HUES48 (cell line): ENCODE data around the gene CD151.

Source experiments
- H3K27ac ChIP-seq: one replicate; pipeline ENCODE4 v1.7.0; 2013; ENCODE audit warnings: low read depth, low read length, inconsistent platforms
- H3K27me3 ChIP-seq: 2 replicates; pipeline ENCODE4 v1.6.1; 2013; ENCODE audit warnings: mild to moderate bottlenecking, low read length; ENCODE audit not compliant: control insufficient read depth, insufficient read depth
- H3K36me3 ChIP-seq: 2 replicates; pipeline ENCODE4 v1.6.1; 2013; ENCODE audit warnings: low read length; ENCODE audit not compliant: control insufficient read depth, insufficient read depth
- H3K4me1 ChIP-seq: 2 replicates; pipeline ENCODE4 v1.6.1; 2013; ENCODE audit warnings: mild to moderate bottlenecking, low read length; ENCODE audit not compliant: control insufficient read depth, insufficient read depth
- H3K4me3 ChIP-seq: 2 replicates; pipeline ENCODE4 v1.5.1; 2013; ENCODE audit warnings: mild to moderate bottlenecking, low read depth, low read length
- H3K9ac ChIP-seq: 2 replicates; pipeline ENCODE4 v1.6.1; 2013; ENCODE audit warnings: mild to moderate bottlenecking, low read depth, low read length, moderate library complexity
- H3K9me3 ChIP-seq: 2 replicates; pipeline ENCODE4 v1.6.1; 2013; ENCODE audit warnings: low read length; ENCODE audit not compliant: control insufficient read depth, insufficient read depth

The CD151 gene

DNA sequence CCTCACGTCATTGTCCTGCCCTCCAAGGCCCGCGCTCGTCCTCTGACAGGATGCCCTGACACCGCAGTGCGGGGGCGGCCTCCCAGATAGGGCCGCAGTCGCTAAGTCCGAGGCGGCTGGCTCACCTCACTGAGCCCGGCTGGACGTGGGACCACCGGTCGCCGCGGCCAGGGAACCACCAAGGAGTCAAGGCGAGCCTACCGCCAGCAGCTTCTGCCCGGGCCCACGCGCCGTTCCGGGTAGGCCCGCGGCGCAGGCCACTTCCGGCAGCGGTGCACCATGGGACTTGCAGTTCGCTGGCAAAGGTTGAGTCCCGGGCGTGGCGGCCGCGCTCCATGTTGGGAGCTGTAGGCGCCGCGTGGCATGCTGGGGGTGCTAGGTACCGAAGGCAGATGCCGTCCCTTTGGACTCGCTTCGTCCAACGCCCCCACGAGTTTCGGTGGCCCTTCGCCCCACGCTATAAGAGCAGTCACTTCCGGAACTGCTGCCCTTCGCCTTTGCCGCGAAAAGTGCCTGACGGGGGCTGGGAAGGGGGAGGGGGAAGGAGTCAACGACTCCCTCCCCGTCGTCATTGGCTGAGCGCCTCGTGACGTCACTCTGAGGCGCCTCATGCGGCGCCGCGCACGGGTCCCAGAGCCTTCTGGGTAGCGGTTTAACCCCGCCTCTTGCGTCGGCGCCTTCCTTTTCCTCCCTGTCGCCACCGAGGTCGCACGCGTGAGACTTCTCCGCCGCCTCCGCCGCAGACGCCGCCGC lies 23.3 kb upstream of the CD151 start, which contains the start of gene RPLP2:
Gene RPLP2 (plus strand): TSS at position 681 of the 753 bp plus-strand sequence. CDS start 268 bp downstream, outside the sequence.
- Histone ChIP-seq H3K36me3 (peaks cover 34% of the 10 kb centered on the region), H3K4me1 (peaks cover 20% of the 10 kb centered on the region), H3K4me3 (peak within 1 kb of the TSS; percentile 98)

DNA sequence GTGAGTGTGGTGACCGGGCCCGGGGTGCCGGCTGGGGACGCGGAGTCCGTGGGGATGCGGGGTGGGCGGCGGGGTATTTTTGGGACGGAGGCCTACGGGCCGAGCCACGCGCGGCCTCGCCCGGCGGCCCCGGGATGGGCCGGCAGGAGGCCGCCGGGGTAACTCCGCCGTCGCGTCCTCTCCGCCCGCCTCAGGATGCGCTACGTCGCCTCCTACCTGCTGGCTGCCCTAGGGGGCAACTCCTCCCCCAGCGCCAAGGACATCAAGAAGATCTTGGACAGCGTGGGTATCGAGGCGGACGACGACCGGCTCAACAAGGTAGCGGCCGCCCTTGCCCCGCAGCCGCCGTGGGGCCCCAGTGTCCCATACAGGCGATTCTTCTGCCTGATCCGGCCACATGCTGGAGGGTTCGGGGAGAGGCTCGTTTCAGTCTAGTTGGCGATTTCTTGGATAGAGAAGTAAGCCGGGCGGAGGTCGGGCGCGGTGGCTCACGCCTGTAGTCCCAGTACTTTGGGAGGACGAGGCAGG lies 22.6 kb upstream of the CD151 start:
- Histone ChIP-seq H3K36me3 (peaks cover 34% of the 10 kb centered on the region), H3K4me1 (peaks cover 19% of the 10 kb centered on the region; the same call in 1 of the 2 replicates), H3K27me3 (no peaks in the 10 kb centered on the region), H3K9ac (peak overlapping the region; percentile 100), H3K27ac (peak overlapping the region; percentile 100), H3K4me3 (peak overlapping the region; percentile 98), H3K9me3 (no peaks in the 10 kb centered on the region)

More for the DNA sequence above, 23.3 kb upstream of the CD151 start, which contains the start of gene RPLP2:
- Histone ChIP-seq H3K9me3 (no peaks in the 10 kb centered on the region), H3K27ac (peak within 1 kb of the TSS; percentile 100), H3K27me3 (no peaks in the 10 kb centered on the region), H3K9ac (peak within 1 kb of the TSS; percentile 100)

- peak overlapping the region; percentile 100 for H3K9ac ChIP-seq
- H3K9me3 ChIP-seq = no peaks in the 10 kb centered on the region
- H3K4me1 ChIP-seq = peaks cover 13% of the 10 kb centered on the region; the same call in 1 of the 2 replicates
- peak overlapping the region; percentile 98 for H3K4me3 ChIP-seq
- peak overlapping the region; percentile 63 for H3K27ac ChIP-seq
- peaks cover 34% of the 10 kb centered on the region for H3K36me3 ChIP-seq
- H3K27me3 ChIP-seq = no peaks in the 10 kb centered on the region
Observed at GRCh38 chr11:811446-812245, 21.1 kb upstream of the CD151 start.

- Histone ChIP-seq H3K4me1 (peaks cover 13% of the 10 kb centered on the region; the same call in 1 of the 2 replicates), H3K4me3 (no peak overlapping the region), H3K27me3 (no peaks in the 10 kb centered on the region), H3K36me3 (peaks cover 34% of the 10 kb centered on the region), H3K9me3 (no peaks in the 10 kb centered on the region), H3K9ac (no peak overlapping the region), H3K27ac (peak overlapping the region; percentile 63)
Observed at GRCh38 chr11:812390-812789, 20.4 kb upstream of the CD151 start.

- no peak overlapping the region for H3K4me3 ChIP-seq
- peaks cover 13% of the 10 kb centered on the region; the same call in 1 of the 2 replicates for H3K4me1 ChIP-seq
- peak overlapping the region; percentile 63 for H3K27ac ChIP-seq
- peaks cover 34% of the 10 kb centered on the region for H3K36me3 ChIP-seq
- no peaks in the 10 kb centered on the region for H3K27me3 ChIP-seq
- no peak overlapping the region for H3K9ac ChIP-seq
- H3K9me3 ChIP-seq = no peaks in the 10 kb centered on the region
Observed at GRCh38 chr11:813072-813455, 19.7 kb upstream of the CD151 start.

GRCh38 chr11:813456-814096 lies 19.2 kb upstream of the CD151 start:
- H3K9me3 ChIP-seq = no peaks in the 10 kb centered on the region
- H3K36me3 ChIP-seq = peaks cover 34% of the 10 kb centered on the region
- no peak overlapping the region for H3K4me3 ChIP-seq
- H3K9ac ChIP-seq = no peak overlapping the region
- peak overlapping the region; percentile 63 for H3K27ac ChIP-seq
- no peaks in the 10 kb centered on the region for H3K27me3 ChIP-seq
- H3K4me1 ChIP-seq = peaks cover 17% of the 10 kb centered on the region; the same call in 1 of the 2 replicates

- Histone ChIP-seq H3K4me3 (no peak overlapping the region), H3K27me3 (no peaks in the 10 kb centered on the region), H3K27ac (no peak overlapping the region), H3K36me3 (peaks cover 33% of the 10 kb centered on the region), H3K9ac (no peak overlapping the region), H3K4me1 (peaks cover 22% of the 10 kb centered on the region), H3K9me3 (no peaks in the 10 kb centered on the region)
Observed at GRCh38 chr11:815675-816432, 16.9 kb upstream of the CD151 start.

GRCh38 chr11:816433-816779 lies 16.3 kb upstream of the CD151 start:
- H3K36me3 ChIP-seq = peaks cover 28% of the 10 kb centered on the region
- no peaks in the 10 kb centered on the region for H3K9me3 ChIP-seq
- H3K27me3 ChIP-seq = no peaks in the 10 kb centered on the region
- peaks cover 17% of the 10 kb centered on the region for H3K4me1 ChIP-seq
- no peak overlapping the region for H3K27ac ChIP-seq
- no peak overlapping the region for H3K4me3 ChIP-seq
- H3K9ac ChIP-seq = no peak overlapping the region

GRCh38 chr11:818396-819128 lies 14.2 kb upstream of the CD151 start, which contains the start of gene PNPLA2:
Gene PNPLA2 (plus strand): TSS chr11:818914. CDS start chr11:819719, 805 bp downstream.
- H3K36me3 ChIP-seq = peaks cover 8% of the 10 kb centered on the region
- H3K9me3 ChIP-seq = no peaks in the 10 kb centered on the region
- H3K4me3 ChIP-seq = peak within 1 kb of the TSS; percentile 83
- peak within 1 kb of the TSS; percentile 73 for H3K27ac ChIP-seq
- H3K27me3 ChIP-seq = no peaks in the 10 kb centered on the region
- H3K9ac ChIP-seq = peak within 1 kb of the TSS; percentile 69; the same call in 1 of the 2 replicates
- peaks cover 9% of the 10 kb centered on the region for H3K4me1 ChIP-seq
